GM12892 (cell line): ENCODE measurements around the gene CPB2.

ENCODE experiments used
- POLR2A ChIP-seq: IDR thresholded peaks from 2 replicates; pipeline ENCODE4 v1.6.1; 2011; ENCODE audit warnings: low read depth, low read length, control low read depth
- POLR2AphosphoS5 ChIP-seq: IDR thresholded peaks from 2 replicates; pipeline ENCODE4 v1.6.1; 2011; ENCODE audit warnings: low read depth, low read length, control low read depth
- TAF1 ChIP-seq: IDR thresholded peaks from 2 replicates; pipeline ENCODE4 v1.6.1; 2011; ENCODE audit warnings: low read depth, mild to moderate bottlenecking, control low read depth, low read length, borderline replicate concordance

GRCh38 chr13:46152627-46153328, 47.9 kb upstream of the CPB2 start:
- peak; percentile 21; the same call in 1 of the 2 replicates for TF ChIP-seq POLR2A
- TF ChIP-seq POLR2AphosphoS5 = no peak; the same call in 1 of the 2 replicates
- no peak for TF ChIP-seq TAF1
